ENCODE measurements around the gene KLHDC7B. TPM values are rescaled to one million over a fixed set of nuclear protein-coding genes. Genes with fewer than 3 reads are reported as not detected.

Gene KLHDC7B
- total RNA-seq, 1 experiment from 2014 or later: 1.6 TPM

- intact Hi-C loops (cut with micrococcal nuclease; ENCODE audit: unreplicated experiment): no loop called here
- Histone ChIP-seq H3K27me3 (replicated peaks; ENCODE audit: insufficient read depth, low read depth, low read length, poor library complexity) (peaks cover 17% of the 10 kb centered on the region), H3K36me3 (ENCODE audit: insufficient read depth, low read length, poor library complexity, severe bottlenecking) (peaks cover 35% of the 10 kb centered on the region), H3K4me1 (ENCODE audit: insufficient read depth, low read length, poor library complexity, severe bottlenecking) (peaks cover 30% of the 10 kb centered on the region), H3K27ac (ENCODE audit: low read depth, low read length, poor library complexity, severe bottlenecking) (peak overlapping the region; percentile 90), H3K4me3 (ENCODE audit: low read depth, low read length, poor library complexity, severe bottlenecking) (peak overlapping the region; percentile 65), H3K9me3 (ENCODE audit: low read depth, low read length, poor library complexity, severe bottlenecking) (no peaks in the 10 kb centered on the region)
- ChIA-PET POLR2A (ENCODE audit: low non-redundant PET) (interaction anchor here (0.7 to 1.0 kb wide), 3 partner anchors 17 to 282 kb away, joined by 4 to 8 read pairs (median 4); partner anchors contain the start of gene TUBGCP6), CTCF (interaction anchor here (0.6 to 2.2 kb wide), 9 partner anchors 9 to 274 kb away, joined by 3 to 19 read pairs (median 12); partner anchors contain the start of genes LMF2, NCAPH2 and SYCE3)
- no TSS peak for BruUV-seq (replicated peaks)
- peak; percentile 62 for TF ChIP-seq CTCF (conservative IDR thresholded peaks at IDR 0.05; ENCODE audit: low read depth, low read length)
- no peak for TF ChIP-seq EZH2 (IDR thresholded peaks at IDR 0.05; ENCODE audit: borderline replicate concordance, low read depth, low read length, poor library complexity, severe bottlenecking)
- DNase-seq (ENCODE audit: low spot score): peak; percentile 90
These were observed 19.4 kb upstream of the KLHDC7B start for GRCh38 chr22:50526108-50526833.

GRCh38 chr22:50526834-50527801 lies 18.6 kb upstream of the KLHDC7B start:
- Histone ChIP-seq H3K9me3 (ENCODE audit: low read depth, low read length, poor library complexity, severe bottlenecking) (no peaks in the 10 kb centered on the region), H3K4me1 (ENCODE audit: insufficient read depth, low read length, poor library complexity, severe bottlenecking) (peaks cover 30% of the 10 kb centered on the region), H3K27ac (ENCODE audit: low read depth, low read length, poor library complexity, severe bottlenecking) (peak overlapping the region; percentile 90), H3K27me3 (replicated peaks; ENCODE audit: insufficient read depth, low read depth, low read length, poor library complexity) (peaks cover 23% of the 10 kb centered on the region), H3K36me3 (ENCODE audit: insufficient read depth, low read length, poor library complexity, severe bottlenecking) (peaks cover 27% of the 10 kb centered on the region), H3K4me3 (ENCODE audit: low read depth, low read length, poor library complexity, severe bottlenecking) (peak overlapping the region; percentile 65)
- ChIA-PET CTCF (no interaction called here), POLR2A (ENCODE audit: low non-redundant PET) (interaction anchor here (0.6 kb wide), 1 partner anchor 74 kb away, joined by 9 read pairs; no protein-coding TSS in a partner anchor)
- intact Hi-C loops (cut with micrococcal nuclease; ENCODE audit: unreplicated experiment): no loop called here
- DNase-seq (ENCODE audit: low spot score): no peak
- TF ChIP-seq CTCF (conservative IDR thresholded peaks at IDR 0.05; ENCODE audit: low read depth, low read length) (no peak), EZH2 (IDR thresholded peaks at IDR 0.05; ENCODE audit: borderline replicate concordance, low read depth, low read length, poor library complexity, severe bottlenecking) (no peak)
- BruUV-seq (replicated peaks): TSS peak; percentile 21

GRCh38 chr22:50527921-50528681 lies 17.6 kb upstream of the KLHDC7B start:
- Histone ChIP-seq H3K4me3 (ENCODE audit: low read depth, low read length, poor library complexity, severe bottlenecking) (no peak overlapping the region), H3K27me3 (replicated peaks; ENCODE audit: insufficient read depth, low read depth, low read length, poor library complexity) (peaks cover 23% of the 10 kb centered on the region), H3K36me3 (ENCODE audit: insufficient read depth, low read length, poor library complexity, severe bottlenecking) (peaks cover 17% of the 10 kb centered on the region), H3K9me3 (ENCODE audit: low read depth, low read length, poor library complexity, severe bottlenecking) (no peaks in the 10 kb centered on the region), H3K4me1 (ENCODE audit: insufficient read depth, low read length, poor library complexity, severe bottlenecking) (peaks cover 30% of the 10 kb centered on the region), H3K27ac (ENCODE audit: low read depth, low read length, poor library complexity, severe bottlenecking) (no peak overlapping the region)
- no peak for DNase-seq (ENCODE audit: low spot score)
- intact Hi-C loops (cut with micrococcal nuclease; ENCODE audit: unreplicated experiment): no loop called here
- BruUV-seq (replicated peaks): no TSS peak
- POLR2A ChIA-PET (ENCODE audit: low non-redundant PET): no interaction called here
- CTCF ChIA-PET: no interaction called here
- TF ChIP-seq EZH2 (IDR thresholded peaks at IDR 0.05; ENCODE audit: borderline replicate concordance, low read depth, low read length, poor library complexity, severe bottlenecking): no peak
- TF ChIP-seq CTCF (conservative IDR thresholded peaks at IDR 0.05; ENCODE audit: low read depth, low read length): no peak

Data from A673 (cell line).